SK-N-SH (cell line): Measurements from ENCODE around the gene SKI. TPM values are rescaled to one million over a fixed set of nuclear protein-coding genes. Genes with fewer than 3 reads are reported as not detected.

Experiments used
- CTCF ChIA-PET: fragments of 300-600, 350-600 bp; formaldehyde crosslinking; extraction: SDS; loops from one replicate; lab custom pipeline; 2021; lab: Yijun Ruan, JAX
- POLR2A ChIA-PET: fragments of 350-600 bp; sonication (Branson Sonifier 250); formaldehyde crosslinking; extraction: SDS; loops from one replicate; lab custom pipeline; 2020; ENCODE audit warnings: antibody characterized with exemption, inconsistent platforms; lab: Yijun Ruan, JAX
- DNase-seq: peaks from one replicate; pipeline ENCODE4 v3.0.0; 2012
- H2AFZ ChIP-seq: fragments of 200-600 bp; sonication (generic); 2 replicates; pipeline ENCODE4 v1.8.1; 2016; ENCODE audit warnings: antibody characterized with exemption, mild to moderate bottlenecking, low read depth
- H3F3A ChIP-seq: fragments of 200-600 bp; sonication (generic); replicated peaks from 2 replicates; pipeline ENCODE3; 2016; ENCODE audit warnings: antibody characterized with exemption, mild to moderate bottlenecking; ENCODE audit not compliant: insufficient read depth
- H3K27ac ChIP-seq, 2 experiments: fragments of 200-500 bp in 1 of 2; fragments of 200-600 bp in 1 of 2; sonication (Bioruptor generic) in 1 of 2; sonication (generic), shearing (Covaris generic) in 1 of 2; 2 replicates each; pipeline versions ENCODE4 v1.5.1 to v1.6.1; 2014 to 2016; ENCODE audit warnings: low read depth in 2 of 2, inconsistent platforms in 1 of 2, low read length in 1 of 2, mild to moderate bottlenecking in 1 of 2, mixed read lengths in 1 of 2
- H3K27me3 ChIP-seq: fragments of 200-600 bp; sonication (generic), shearing (Covaris generic); 2 replicates; pipeline ENCODE4 v1.6.1; 2016; ENCODE audit warnings: mixed run types; ENCODE audit not compliant: insufficient read depth
- H3K36me3 ChIP-seq, 2 experiments: fragments of 200-500 bp in 1 of 2; fragments of 200-600 bp in 1 of 2; sonication (Bioruptor generic) in 1 of 2; sonication (generic) in 1 of 2; replicated peaks in 1 of 2; 2 replicates each; pipeline versions ENCODE3 to v1.5.1; 2014 to 2016; ENCODE audit warnings: low read length in 1 of 2, mild to moderate bottlenecking in 1 of 2; ENCODE audit not compliant: insufficient read depth in 2 of 2, control insufficient read depth in 1 of 2
- H3K4me1 ChIP-seq, 2 experiments: fragments of 200-500 bp in 1 of 2; fragments of 200-600 bp in 1 of 2; sonication (Bioruptor generic) in 1 of 2; sonication (generic), shearing (Covaris generic) in 1 of 2; 2 replicates each; pipeline versions ENCODE4 v1.5.1 to v1.6.1; 2014 to 2016; ENCODE audit warnings: low read depth in 1 of 2, low read length in 1 of 2, mixed run types in 1 of 2; ENCODE audit not compliant: insufficient read depth in 2 of 2, control insufficient read depth in 1 of 2
- H3K4me2 ChIP-seq: fragments of 200-600 bp; sonication (generic), shearing (Covaris generic); 2 replicates; pipeline ENCODE4 v1.6.1; 2017; ENCODE audit warnings: mixed run types
- H3K4me3 ChIP-seq, 2 experiments: fragments of 200-500 bp in 1 of 2; fragments of 200-600 bp in 1 of 2; sonication (Bioruptor generic) in 1 of 2; sonication (generic), shearing (Covaris generic) in 1 of 2; 2 replicates each; pipeline versions ENCODE4 v1.5.1 to v1.8.1; 2014 to 2016; ENCODE audit warnings: low read depth in 2 of 2, inconsistent platforms in 1 of 2, low read length in 1 of 2, mild to moderate bottlenecking in 1 of 2, mixed read lengths in 1 of 2, moderate library complexity in 1 of 2
- H3K79me2 ChIP-seq: fragments of 200-600 bp; sonication (generic); 2 replicates; pipeline ENCODE4 v1.8.1; 2017; ENCODE audit warnings: mild to moderate bottlenecking; ENCODE audit not compliant: insufficient read depth
- H3K9ac ChIP-seq: fragments of 200-600 bp; sonication (generic); 2 replicates; pipeline ENCODE4 v1.6.1; 2017; ENCODE audit warnings: mixed run types
- H3K9me2 ChIP-seq: fragments of 200-600 bp; sonication (generic); 2 replicates; pipeline ENCODE4 v1.6.1; 2017; ENCODE audit warnings: mixed run types
- H3K9me3 ChIP-seq: fragments of 200-600 bp; sonication (generic); 2 replicates; pipeline ENCODE4 v1.6.1; 2017; ENCODE audit warnings: mixed run types, mild to moderate bottlenecking, moderate library complexity
- H4K20me1 ChIP-seq: fragments of 200-600 bp; sonication (generic); 2 replicates; pipeline ENCODE4 v1.6.1; 2017; ENCODE audit warnings: mild to moderate bottlenecking, mixed run types; ENCODE audit not compliant: insufficient read depth
- CHD2 ChIP-seq: fragments of 150-350 bp; IDR thresholded peaks from 2 replicates; pipeline ENCODE4 v1.6.1; 2018; ENCODE audit warnings: low read length; ENCODE audit not compliant: partially characterized antibody
- EP300 ChIP-seq, 2 experiments: IDR thresholded peaks; 2 replicates each; pipeline versions ENCODE4 v1.4.0 to v1.6.1; 2012; ENCODE audit warnings: borderline replicate concordance in 1 of 2, low read depth in 1 of 2, low read length in 1 of 2
- EZH2phosphoT487 ChIP-seq: fragments of 200-600 bp; sonication (generic); IDR thresholded peaks from 2 replicates; pipeline ENCODE4 v1.6.1; 2017; ENCODE audit warnings: low read depth, mixed run types, mild to moderate bottlenecking, antibody characterized with exemption, moderate library complexity, borderline replicate concordance
- FOXM1 ChIP-seq: IDR thresholded peaks from 2 replicates; pipeline ENCODE4 v1.4.0; 2012; ENCODE audit warnings: low read depth, mild to moderate bottlenecking
- GATA2 ChIP-seq: sonication (generic); formaldehyde crosslinking; IDR thresholded peaks from 2 replicates; pipeline ENCODE4 v1.5.0; 2020; ENCODE audit warnings: mild to moderate bottlenecking, missing genetic modification reagents
- MEF2A ChIP-seq: IDR thresholded peaks from 2 replicates; pipeline ENCODE4 v1.4.0; 2012; ENCODE audit warnings: low read depth, borderline replicate concordance
- MXI1 ChIP-seq: IDR thresholded peaks from 2 replicates; pipeline ENCODE4 v1.6.1; 2012; ENCODE audit warnings: mild to moderate bottlenecking, low read depth, low read length, improper control_type of control experiment
- RFX5 ChIP-seq: IDR thresholded peaks from 2 replicates; pipeline ENCODE4 v1.6.1; 2012; ENCODE audit warnings: mild to moderate bottlenecking, improper control_type of control experiment, low read length
- TCF12 ChIP-seq: IDR thresholded peaks from 2 replicates; pipeline ENCODE4 v1.4.0; 2012
- WGBS: methylation state at CpG from one replicate; pipeline ENCODE4 v1.1.6; 2017; ENCODE audit warnings: low lambda C conversion rate; 5-methylcytosine and 5-hydroxymethylcytosine counted together
- polyA plus RNA-seq, 3 experiments: library from polyadenylated mRNA; depleted of rRNA; stranded (reverse); fragments of >200 nt; gene quantifications; 2 replicates each; pipeline ENCODE4 v1.2.3, GENCODE V29; 2012
- TF ChIP-seq, protein P1 (sequence below): IDR thresholded peaks from 2 replicates; pipeline ENCODE4; 2012
- TF ChIP-seq, protein P2 (sequence below): IDR thresholded peaks from 2 replicates; pipeline ENCODE4 v1.6.1; 2012; ENCODE audit warnings: mild to moderate bottlenecking, low read depth, low read length, moderate library complexity

Gene SKI
- polyA plus RNA-seq, 1 of the 3 experiments (the other 2 are of a cell fraction): 7.2 TPM

DNA sequence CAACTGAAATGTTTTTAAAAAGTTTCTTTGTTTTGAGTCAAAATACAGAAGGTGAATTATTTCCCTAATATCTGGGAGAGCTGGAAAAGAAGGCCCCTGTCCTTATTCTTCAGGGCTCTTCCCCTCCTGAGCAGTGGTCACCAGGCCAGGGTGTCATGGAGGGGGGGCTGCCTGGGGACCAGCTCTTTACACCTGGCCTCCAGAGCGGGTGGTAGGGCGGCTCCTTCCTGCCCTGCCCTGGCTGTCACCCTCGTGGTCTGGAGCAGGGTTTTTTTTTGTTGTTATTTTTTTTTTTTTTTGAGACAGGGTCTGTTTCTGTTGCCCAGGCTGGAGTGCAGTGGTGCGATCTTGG lies 6.6 kb downstream of the SKI start (continued):
- TF ChIP-seq, protein P1, sequence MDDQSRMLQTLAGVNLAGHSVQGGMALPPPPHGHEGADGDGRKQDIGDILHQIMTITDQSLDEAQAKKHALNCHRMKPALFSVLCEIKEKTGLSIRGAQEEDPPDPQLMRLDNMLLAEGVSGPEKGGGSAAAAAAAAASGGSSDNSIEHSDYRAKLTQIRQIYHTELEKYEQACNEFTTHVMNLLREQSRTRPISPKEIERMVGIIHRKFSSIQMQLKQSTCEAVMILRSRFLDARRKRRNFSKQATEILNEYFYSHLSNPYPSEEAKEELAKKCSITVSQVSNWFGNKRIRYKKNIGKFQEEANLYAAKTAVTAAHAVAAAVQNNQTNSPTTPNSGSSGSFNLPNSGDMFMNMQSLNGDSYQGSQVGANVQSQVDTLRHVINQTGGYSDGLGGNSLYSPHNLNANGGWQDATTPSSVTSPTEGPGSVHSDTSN: no peak
- TF ChIP-seq FOXM1 (no peak), GATA2 (no peak), MXI1 (no peak), EP300 (IDR thresholded peaks at IDR 0.05; ENCODE audit: borderline replicate concordance in 1 of 2, low read depth in 1 of 2, low read length in 1 of 2) (no peak)

DNA sequence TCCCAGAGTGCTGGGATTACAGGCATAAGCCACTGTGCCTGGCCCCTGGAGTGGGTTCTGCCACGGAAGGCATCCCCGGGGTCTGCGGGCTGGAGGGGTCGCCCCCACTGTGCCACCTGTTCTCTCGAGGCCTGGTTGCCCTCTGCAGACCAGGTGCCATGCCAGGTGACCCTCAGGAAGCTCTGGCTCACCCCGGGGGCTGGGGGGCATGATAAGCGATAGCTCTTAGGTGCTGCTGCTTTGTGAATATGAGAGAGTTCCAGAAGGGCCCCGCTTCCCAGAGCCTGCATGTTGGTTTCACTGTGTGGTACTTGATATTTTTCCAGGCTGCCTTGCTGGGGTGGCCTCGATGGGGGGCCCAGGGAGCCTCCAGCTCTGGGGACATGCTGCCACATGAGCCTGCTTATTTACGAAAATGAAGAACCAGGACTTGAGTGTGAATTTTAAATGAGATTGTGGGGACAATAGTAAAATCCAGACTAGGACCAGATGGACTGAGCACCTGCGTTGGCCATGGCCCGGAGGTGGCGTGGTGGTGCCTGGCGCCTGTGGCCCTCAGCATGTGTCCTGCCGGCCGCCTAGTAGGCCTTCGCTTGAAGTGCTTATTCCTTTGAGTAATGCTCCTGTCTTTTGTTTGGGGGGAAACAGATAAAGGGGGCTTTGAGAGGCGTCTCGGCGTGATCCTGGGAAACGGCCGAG lies 7.3 kb downstream of the SKI start:
- Histone ChIP-seq H3F3A (no peaks in the 10 kb centered on the region), H3K4me1 (peaks cover 0 to 80% of the 10 kb centered on the region in 2 experiments; a peak in 2 of 4 replicates), H3K27me3 (no peaks in the 10 kb centered on the region), H3K4me3 (no peak overlapping the region), H3K9me2 (no peaks in the 10 kb centered on the region), H3K36me3 (no peaks in the 10 kb centered on the region), H2AFZ (no peak overlapping the region), H3K4me2 (no peak overlapping the region), H4K20me1 (peaks cover 100% of the 10 kb centered on the region), H3K27ac (peak overlapping the region in 1 of 2 experiments; percentile 1; a peak in 1 of 4 replicates), H3K79me2 (peaks cover 100% of the 10 kb centered on the region), H3K9me3 (no peaks in the 10 kb centered on the region), H3K9ac (no peak overlapping the region)
- DNase-seq: no peak
- CTCF ChIA-PET: interaction anchor here (0.6 to 9.4 kb wide), 2 partner anchors 147 to 1706 kb away, joined by 3 to 47 read pairs; no protein-coding TSS in a partner anchor
- 86% methylated on average over 15 of the region's 22 CpGs for WGBS
- no peak for TF ChIP-seq CHD2
- no peak for TF ChIP-seq TCF12
- TF ChIP-seq, protein P2, sequence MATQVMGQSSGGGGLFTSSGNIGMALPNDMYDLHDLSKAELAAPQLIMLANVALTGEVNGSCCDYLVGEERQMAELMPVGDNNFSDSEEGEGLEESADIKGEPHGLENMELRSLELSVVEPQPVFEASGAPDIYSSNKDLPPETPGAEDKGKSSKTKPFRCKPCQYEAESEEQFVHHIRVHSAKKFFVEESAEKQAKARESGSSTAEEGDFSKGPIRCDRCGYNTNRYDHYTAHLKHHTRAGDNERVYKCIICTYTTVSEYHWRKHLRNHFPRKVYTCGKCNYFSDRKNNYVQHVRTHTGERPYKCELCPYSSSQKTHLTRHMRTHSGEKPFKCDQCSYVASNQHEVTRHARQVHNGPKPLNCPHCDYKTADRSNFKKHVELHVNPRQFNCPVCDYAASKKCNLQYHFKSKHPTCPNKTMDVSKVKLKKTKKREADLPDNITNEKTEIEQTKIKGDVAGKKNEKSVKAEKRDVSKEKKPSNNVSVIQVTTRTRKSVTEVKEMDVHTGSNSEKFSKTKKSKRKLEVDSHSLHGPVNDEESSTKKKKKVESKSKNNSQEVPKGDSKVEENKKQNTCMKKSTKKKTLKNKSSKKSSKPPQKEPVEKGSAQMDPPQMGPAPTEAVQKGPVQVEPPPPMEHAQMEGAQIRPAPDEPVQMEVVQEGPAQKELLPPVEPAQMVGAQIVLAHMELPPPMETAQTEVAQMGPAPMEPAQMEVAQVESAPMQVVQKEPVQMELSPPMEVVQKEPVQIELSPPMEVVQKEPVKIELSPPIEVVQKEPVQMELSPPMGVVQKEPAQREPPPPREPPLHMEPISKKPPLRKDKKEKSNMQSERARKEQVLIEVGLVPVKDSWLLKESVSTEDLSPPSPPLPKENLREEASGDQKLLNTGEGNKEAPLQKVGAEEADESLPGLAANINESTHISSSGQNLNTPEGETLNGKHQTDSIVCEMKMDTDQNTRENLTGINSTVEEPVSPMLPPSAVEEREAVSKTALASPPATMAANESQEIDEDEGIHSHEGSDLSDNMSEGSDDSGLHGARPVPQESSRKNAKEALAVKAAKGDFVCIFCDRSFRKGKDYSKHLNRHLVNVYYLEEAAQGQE: no peak
- no peak for TF ChIP-seq EP300 (IDR thresholded peaks at IDR 0.05; ENCODE audit: borderline replicate concordance in 1 of 2, low read depth in 1 of 2, low read length in 1 of 2)
- no peak for TF ChIP-seq RFX5
- TF ChIP-seq EZH2phosphoT487: no peak
- no peak for TF ChIP-seq MEF2A
- no peak for TF ChIP-seq GATA2
- POLR2A ChIA-PET: no interaction called here
